Nephron (organoid): ENCODE data around the gene ZNF341.

Source experiments
- H3K27ac Mint-ChIP-seq, 3 experiments: 2 replicates each; pipeline ENCODE4 v1.8.0; 2020; ENCODE audit warnings: mixed read lengths in 3 of 3, mild to moderate bottlenecking in 2 of 3, moderate library complexity in 1 of 3
- H3K27me3 Mint-ChIP-seq: 2 replicates; pipeline ENCODE4 v1.8.0; 2021; ENCODE audit warnings: low read depth, mild to moderate bottlenecking, moderate library complexity, mixed read lengths
- H3K36me3 Mint-ChIP-seq: 2 replicates; pipeline ENCODE4 v1.8.0; 2020; ENCODE audit warnings: low read depth, mixed read lengths
- H3K4me1 Mint-ChIP-seq: 2 replicates; pipeline ENCODE4 v1.8.0; 2020; ENCODE audit warnings: mixed read lengths
- H3K4me3 Mint-ChIP-seq, 3 experiments: 2 replicates each; pipeline ENCODE4 v1.8.0; 2020; ENCODE audit warnings: mild to moderate bottlenecking in 3 of 3, mixed read lengths in 3 of 3, moderate library complexity in 2 of 3
- H3K9me3 Mint-ChIP-seq: 2 replicates; pipeline ENCODE4 v1.8.0; 2020; ENCODE audit warnings: mixed read lengths
- TF ChIP-seq, protein P1 (sequence below), 3 experiments: fragments of 200-600 bp; sonication (generic); IDR thresholded peaks; one replicate each; pipeline ENCODE4 v1.5.0; 2021; ENCODE audit warnings: antibody characterized with exemption in 3 of 3; ENCODE audit not compliant: unreplicated experiment in 3 of 3

ZNF341 gene

DNA sequence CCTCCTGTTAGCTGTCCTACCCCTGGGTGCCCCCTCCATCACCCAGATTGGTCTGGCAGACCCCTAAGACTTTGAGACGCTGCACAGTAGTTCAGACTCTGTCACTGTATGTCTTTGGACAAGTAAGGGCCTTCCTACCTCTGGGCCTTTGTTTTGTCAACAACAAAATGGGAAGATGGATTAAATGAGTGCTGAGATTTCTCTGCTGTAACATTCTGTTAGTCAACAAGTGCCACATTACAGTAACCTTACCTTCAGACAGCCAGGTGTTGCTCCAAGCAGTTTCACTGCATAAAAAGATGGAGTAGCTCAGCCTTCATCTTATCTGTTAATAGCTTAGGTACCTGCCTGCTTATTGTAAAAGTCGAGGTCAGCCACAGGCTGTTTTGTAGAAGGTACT, 95.3 kb downstream of the ZNF341 start:
- peaks cover 64% of the 10 kb centered on the region for H3K4me1 Mint-ChIP-seq
- H3K4me3 Mint-ChIP-seq = no peak overlapping the region
- TF ChIP-seq, protein P1, sequence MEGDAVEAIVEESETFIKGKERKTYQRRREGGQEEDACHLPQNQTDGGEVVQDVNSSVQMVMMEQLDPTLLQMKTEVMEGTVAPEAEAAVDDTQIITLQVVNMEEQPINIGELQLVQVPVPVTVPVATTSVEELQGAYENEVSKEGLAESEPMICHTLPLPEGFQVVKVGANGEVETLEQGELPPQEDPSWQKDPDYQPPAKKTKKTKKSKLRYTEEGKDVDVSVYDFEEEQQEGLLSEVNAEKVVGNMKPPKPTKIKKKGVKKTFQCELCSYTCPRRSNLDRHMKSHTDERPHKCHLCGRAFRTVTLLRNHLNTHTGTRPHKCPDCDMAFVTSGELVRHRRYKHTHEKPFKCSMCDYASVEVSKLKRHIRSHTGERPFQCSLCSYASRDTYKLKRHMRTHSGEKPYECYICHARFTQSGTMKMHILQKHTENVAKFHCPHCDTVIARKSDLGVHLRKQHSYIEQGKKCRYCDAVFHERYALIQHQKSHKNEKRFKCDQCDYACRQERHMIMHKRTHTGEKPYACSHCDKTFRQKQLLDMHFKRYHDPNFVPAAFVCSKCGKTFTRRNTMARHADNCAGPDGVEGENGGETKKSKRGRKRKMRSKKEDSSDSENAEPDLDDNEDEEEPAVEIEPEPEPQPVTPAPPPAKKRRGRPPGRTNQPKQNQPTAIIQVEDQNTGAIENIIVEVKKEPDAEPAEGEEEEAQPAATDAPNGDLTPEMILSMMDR (IDR thresholded peaks at IDR 0.05; ENCODE audit: unreplicated experiment in 3 of 3) = no peak
- H3K36me3 Mint-ChIP-seq = no peaks in the 10 kb centered on the region
- H3K27ac Mint-ChIP-seq = peak overlapping the region; percentile 11 to 90 (median 12)
- no peaks in the 10 kb centered on the region for H3K27me3 Mint-ChIP-seq
- no peaks in the 10 kb centered on the region for H3K9me3 Mint-ChIP-seq

- Mint-ChIP-seq H3K4me3 (peak overlapping the region in 1 of 3 experiments; percentile 21), H3K27me3 (no peaks in the 10 kb centered on the region), H3K27ac (peak overlapping the region; percentile 90 to 93 (median 92)), H3K4me1 (peaks cover 68% of the 10 kb centered on the region), H3K36me3 (no peaks in the 10 kb centered on the region), H3K9me3 (no peaks in the 10 kb centered on the region)
- TF ChIP-seq, protein P1 (IDR thresholded peaks at IDR 0.05; ENCODE audit: unreplicated experiment in 3 of 3) = no peak
Measured at GRCh38 chr20:33827634-33828325, 96.0 kb downstream of the ZNF341 start.

GRCh38 chr20:33828326-33828844, 96.6 kb downstream of the ZNF341 start:
- Mint-ChIP-seq H3K4me3 (peak overlapping the region in 1 of 3 experiments; percentile 21), H3K4me1 (peaks cover 73% of the 10 kb centered on the region), H3K36me3 (peaks cover 4% of the 10 kb centered on the region), H3K27ac (peak overlapping the region; percentile 90 to 93 (median 92)), H3K27me3 (no peaks in the 10 kb centered on the region), H3K9me3 (no peaks in the 10 kb centered on the region)
- TF ChIP-seq, protein P1 (IDR thresholded peaks at IDR 0.05; ENCODE audit: unreplicated experiment in 3 of 3) = no peak

GRCh38 chr20:33828967-33829560, 97.3 kb downstream of the ZNF341 start:
- Mint-ChIP-seq H3K36me3 (peaks cover 8% of the 10 kb centered on the region), H3K4me3 (peak overlapping the region in 2 of 3 experiments; percentile 16 to 21), H3K4me1 (peaks cover 80% of the 10 kb centered on the region), H3K27ac (peak overlapping the region; percentile 90 to 93 (median 92)), H3K27me3 (no peaks in the 10 kb centered on the region), H3K9me3 (no peaks in the 10 kb centered on the region)
- TF ChIP-seq, protein P1 (IDR thresholded peaks at IDR 0.05; ENCODE audit: unreplicated experiment in 3 of 3) = no peak

DNA sequence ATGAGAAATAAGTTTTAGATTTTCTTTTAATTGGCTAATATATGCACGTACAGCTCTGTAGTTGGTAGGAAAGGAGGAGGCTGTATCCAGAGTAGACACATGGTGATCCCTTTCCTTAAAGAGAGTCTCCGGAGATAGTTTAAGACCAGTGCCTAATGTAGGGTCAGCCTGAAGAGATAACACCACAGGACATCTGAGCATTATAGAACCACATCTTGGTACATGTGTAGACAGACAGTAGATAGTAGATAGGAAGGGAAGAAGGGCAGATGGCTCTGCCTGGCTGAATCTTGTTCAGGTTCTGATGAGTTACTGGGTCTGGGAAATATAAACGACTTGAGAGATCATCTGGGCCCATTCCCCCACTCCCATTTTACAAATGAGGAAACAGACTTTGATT, 97.8 kb downstream of the ZNF341 start:
- no peaks in the 10 kb centered on the region for H3K9me3 Mint-ChIP-seq
- peaks cover 8% of the 10 kb centered on the region for H3K36me3 Mint-ChIP-seq
- H3K27me3 Mint-ChIP-seq = no peaks in the 10 kb centered on the region
- H3K4me1 Mint-ChIP-seq = peaks cover 83% of the 10 kb centered on the region
- peak overlapping the region; percentile 90 to 93 (median 92) for H3K27ac Mint-ChIP-seq
- TF ChIP-seq, protein P1 (IDR thresholded peaks at IDR 0.05; ENCODE audit: unreplicated experiment in 3 of 3) = no peak
- peak overlapping the region in 1 of 3 experiments; percentile 65 for H3K4me3 Mint-ChIP-seq
